Panc1 (cell line): ENCODE data around the gene EYS. TPM values are rescaled to one million over a fixed set of nuclear protein-coding genes. Genes with fewer than 3 reads are reported as not detected.

Experiments used
- ATAC-seq: fragments of 200-7000 bp; cut with Tn5 transposase; 2 replicates; pipeline ENCODE4 v1.9.1; 2020; ENCODE audit warnings: mild to moderate bottlenecking, moderate library complexity
- BruUV-seq: library from RNA; stranded (reverse); fragments of 400-500 nt; replicated peaks from 2 replicates; lab custom pipeline; 2021; lab: Mats Ljungman, UMichigan
- CTCF ChIA-PET: fragments of 300-600 bp; sonication (Branson Sonifier 250); formaldehyde crosslinking; loops from one replicate; lab custom pipeline; 2022; ENCODE audit warnings: antibody characterized with exemption; lab: Charles Lee
- POLR2A ChIA-PET: fragments of 300-600 bp; sonication (Branson Sonifier 250); formaldehyde crosslinking; loops from one replicate; lab custom pipeline; 2022; ENCODE audit warnings: antibody characterized with exemption; lab: Charles Lee
- DNase-seq: peaks from one replicate; pipeline ENCODE4 v3.0.0-alpha.2; 2010; ENCODE audit warnings: low read depth, low spot score
- H3K27ac ChIP-seq: 2 replicates; pipeline ENCODE4 v1.5.1; 2011; ENCODE audit warnings: mild to moderate bottlenecking, low read length, inconsistent platforms
- H3K27me3 ChIP-seq: fragments of 200-500 bp; sonication (Bioruptor generic); 2 replicates; pipeline ENCODE4 v1.6.0; 2014; ENCODE audit warnings: low read length, inconsistent platforms; ENCODE audit not compliant: control insufficient read depth, insufficient read depth
- H3K36me3 ChIP-seq: fragments of 200-500 bp; sonication (Bioruptor generic); 2 replicates; pipeline ENCODE4 v1.5.1; 2014; ENCODE audit warnings: inconsistent platforms, mild to moderate bottlenecking, low read length, moderate library complexity; ENCODE audit not compliant: control insufficient read depth, insufficient read depth
- H3K4me1 ChIP-seq: 2 replicates; pipeline ENCODE4 v1.5.1; 2011; ENCODE audit warnings: inconsistent platforms, mild to moderate bottlenecking, low read length, moderate library complexity; ENCODE audit not compliant: control insufficient read depth, insufficient read depth
- H3K4me3 ChIP-seq, 2 experiments: 2 replicates each; pipeline ENCODE4 v1.5.1; 2011 to 2012; ENCODE audit warnings: low read depth in 2 of 2, low read length in 2 of 2, mild to moderate bottlenecking in 2 of 2, inconsistent platforms in 1 of 2, moderate library complexity in 1 of 2
- H3K9me3 ChIP-seq: fragments of 200-500 bp; sonication (Bioruptor generic); 2 replicates; pipeline ENCODE4 v1.5.1; 2014; ENCODE audit warnings: low read depth, mild to moderate bottlenecking, inconsistent platforms, low read length, moderate library complexity; ENCODE audit not compliant: control insufficient read depth, insufficient read depth
- CTCF ChIP-seq: fragments of 450-650 bp; IDR thresholded peaks from 2 replicates; pipeline ENCODE4 v1.5.1; 2017; ENCODE audit warnings: mild to moderate bottlenecking
- POLR2AphosphoS5 ChIP-seq: IDR thresholded peaks from 2 replicates; pipeline ENCODE4 v1.6.1; 2012; ENCODE audit warnings: mild to moderate bottlenecking, low read depth, low read length, moderate library complexity
- REST ChIP-seq, 2 experiments: IDR thresholded peaks; 2 replicates each; pipeline ENCODE4 v1.6.1; 2011 to 2012; ENCODE audit warnings: low read depth in 2 of 2, control low read depth in 1 of 2, low read length in 1 of 2, mild to moderate bottlenecking in 1 of 2, moderate library complexity in 1 of 2; ENCODE audit not compliant: insufficient read depth in 1 of 2
- SIN3A ChIP-seq: IDR thresholded peaks from 2 replicates; pipeline ENCODE4 v1.6.1; 2012; ENCODE audit warnings: low read depth, mild to moderate bottlenecking, low read length, moderate library complexity, borderline replicate concordance; ENCODE audit not compliant: insufficient read depth
- TCF7L2 ChIP-seq: IDR thresholded peaks from 2 replicates; pipeline ENCODE4 v1.6.1; 2011; ENCODE audit warnings: mild to moderate bottlenecking, low read depth, low read length, inconsistent platforms
- in situ Hi-C: cut with HindIII; loops from 2 replicates; pipeline ENCODE4 v1.10.0; 2016; ENCODE audit warnings: low sequenced_read_pairs, low pct_unique_long_range_greater_than_20kb
- intact Hi-C: fragments of 100-400 bp; cut with micrococcal nuclease; formaldehyde crosslinking; loops from one replicate; pipeline ENCODE4 v1.10.0; 2022; ENCODE audit not compliant: unreplicated experiment
- total RNA-seq: library from RNA; stranded (reverse); gene quantifications from one replicate; pipeline ENCODE4 v1.2.1, GENCODE V29; 2021; ENCODE audit not compliant: unreplicated experiment

EYS gene
- total RNA-seq, 1 experiment from 2014 or later: not detected

- POLR2A ChIA-PET: no interaction called here
- Histone ChIP-seq H3K9me3 (no peaks in the 10 kb centered on the region; the same call in 1 of the 2 replicates), H3K27me3 (no peaks in the 10 kb centered on the region), H3K27ac (no peak overlapping the region), H3K36me3 (no peaks in the 10 kb centered on the region), H3K4me1 (no peaks in the 10 kb centered on the region), H3K4me3 (no peak overlapping the region)
- CTCF ChIA-PET: no interaction called here
- in situ Hi-C loops (no loop called here), intact Hi-C loops (no loop called here)
- BruUV-seq: no TSS peak
- TF ChIP-seq TCF7L2 (no peak), REST (IDR thresholded peaks at IDR 0.05; ENCODE audit: insufficient read depth in 1 of 2, low read depth in 2 of 2, low read length in 1 of 2) (no peak), POLR2AphosphoS5 (no peak), SIN3A (no peak), CTCF (no peak)
- ATAC-seq (no peak), DNase-seq (no peak)
These were observed 1731.3 kb downstream of the EYS start for GRCh38 chr6:63975699-63976098.

- no peaks in the 10 kb centered on the region for H3K4me1 ChIP-seq
- no peaks in the 10 kb centered on the region for H3K27me3 ChIP-seq
- BruUV-seq: no TSS peak
- intact Hi-C loops (no loop called here), in situ Hi-C loops (no loop called here)
- H3K27ac ChIP-seq: no peak overlapping the region
- CTCF ChIA-PET: no interaction called here
- TF ChIP-seq TCF7L2: no peak
- TF ChIP-seq SIN3A: no peak
- TF ChIP-seq CTCF: no peak
- no peak for TF ChIP-seq POLR2AphosphoS5
- TF ChIP-seq REST (IDR thresholded peaks at IDR 0.05; ENCODE audit: insufficient read depth in 1 of 2, low read depth in 2 of 2, low read length in 1 of 2): no peak
- ATAC-seq (no peak), DNase-seq (no peak)
- no peak overlapping the region for H3K4me3 ChIP-seq
- H3K9me3 ChIP-seq: no peaks in the 10 kb centered on the region
- POLR2A ChIA-PET: no interaction called here
- H3K36me3 ChIP-seq: no peaks in the 10 kb centered on the region
These were observed 1738.4 kb downstream of the EYS start for GRCh38 chr6:63968650-63969049.
